SW480 (cell line): ENCODE measurements around the gene CPSF3.

Experiments used
- DNase-seq: peaks from one replicate; pipeline ENCODE4 v3.0.0-alpha.2; 2016; ENCODE audit warnings: low spot score

The CPSF3 gene

GRCh38 chr2:9518163-9518562 lies 94.7 kb downstream of the CPSF3 start:
- DNase-seq, result no peak

GRCh38 chr2:9518780-9519179 lies 95.3 kb downstream of the CPSF3 start:
- no peak for DNase-seq

- no peak for DNase-seq
Observed at GRCh38 chr2:9519250-9519649, 95.8 kb downstream of the CPSF3 start.
